Nephron (organoid): ENCODE data around the gene CEP192.

Experiments used
- H3K27ac Mint-ChIP-seq, 3 experiments: 2 replicates each; pipeline ENCODE4 v1.8.0; 2020; ENCODE audit warnings: mixed read lengths in 3 of 3, mild to moderate bottlenecking in 2 of 3, moderate library complexity in 1 of 3
- H3K27me3 Mint-ChIP-seq: 2 replicates; pipeline ENCODE4 v1.8.0; 2021; ENCODE audit warnings: low read depth, mild to moderate bottlenecking, moderate library complexity, mixed read lengths
- H3K36me3 Mint-ChIP-seq: 2 replicates; pipeline ENCODE4 v1.8.0; 2020; ENCODE audit warnings: low read depth, mixed read lengths
- H3K4me1 Mint-ChIP-seq: 2 replicates; pipeline ENCODE4 v1.8.0; 2020; ENCODE audit warnings: mixed read lengths
- H3K4me3 Mint-ChIP-seq, 3 experiments: 2 replicates each; pipeline ENCODE4 v1.8.0; 2020; ENCODE audit warnings: mild to moderate bottlenecking in 3 of 3, mixed read lengths in 3 of 3, moderate library complexity in 2 of 3
- H3K9me3 Mint-ChIP-seq: 2 replicates; pipeline ENCODE4 v1.8.0; 2020; ENCODE audit warnings: mixed read lengths
- CTCF ChIP-seq, 3 experiments: fragments of 200-600 bp; sonication (generic); IDR thresholded peaks; one replicate each; pipeline ENCODE4 v1.5.0; 2021; ENCODE audit warnings: antibody characterized with exemption in 3 of 3; ENCODE audit not compliant: unreplicated experiment in 3 of 3

Gene CEP192

GRCh38 chr18:13028869-13029268 is 37.7 kb downstream of the CEP192 start:
- H3K9me3 Mint-ChIP-seq = peaks cover 3% of the 10 kb centered on the region
- no peaks in the 10 kb centered on the region for H3K4me1 Mint-ChIP-seq
- H3K27ac Mint-ChIP-seq = no peak overlapping the region
- TF ChIP-seq CTCF (IDR thresholded peaks at IDR 0.05; ENCODE audit: unreplicated experiment in 3 of 3) = no peak
- no peak overlapping the region for H3K4me3 Mint-ChIP-seq
- peaks cover 63% of the 10 kb centered on the region for H3K36me3 Mint-ChIP-seq
- H3K27me3 Mint-ChIP-seq = no peaks in the 10 kb centered on the region

GRCh38 chr18:13032173-13032572 is 41.0 kb downstream of the CEP192 start:
- peaks cover 55% of the 10 kb centered on the region for H3K36me3 Mint-ChIP-seq
- no peaks in the 10 kb centered on the region for H3K4me1 Mint-ChIP-seq
- H3K27ac Mint-ChIP-seq = no peak overlapping the region
- no peaks in the 10 kb centered on the region for H3K9me3 Mint-ChIP-seq
- no peak overlapping the region for H3K4me3 Mint-ChIP-seq
- no peak for TF ChIP-seq CTCF (IDR thresholded peaks at IDR 0.05; ENCODE audit: unreplicated experiment in 3 of 3)
- H3K27me3 Mint-ChIP-seq = no peaks in the 10 kb centered on the region

- Mint-ChIP-seq H3K4me1 (no peaks in the 10 kb centered on the region), H3K27ac (no peak overlapping the region), H3K9me3 (no peaks in the 10 kb centered on the region), H3K4me3 (no peak overlapping the region), H3K27me3 (no peaks in the 10 kb centered on the region), H3K36me3 (peaks cover 61% of the 10 kb centered on the region)
- no peak for TF ChIP-seq CTCF (IDR thresholded peaks at IDR 0.05; ENCODE audit: unreplicated experiment in 3 of 3)
These were observed 44.2 kb downstream of the CEP192 start for GRCh38 chr18:13035249-13035914.

GRCh38 chr18:13036622-13037320 is 45.6 kb downstream of the CEP192 start:
- peaks cover 63% of the 10 kb centered on the region for H3K36me3 Mint-ChIP-seq
- H3K27ac Mint-ChIP-seq = no peak overlapping the region
- no peak for TF ChIP-seq CTCF (IDR thresholded peaks at IDR 0.05; ENCODE audit: unreplicated experiment in 3 of 3)
- H3K4me1 Mint-ChIP-seq = no peaks in the 10 kb centered on the region
- H3K4me3 Mint-ChIP-seq = no peak overlapping the region
- no peaks in the 10 kb centered on the region for H3K27me3 Mint-ChIP-seq
- H3K9me3 Mint-ChIP-seq = no peaks in the 10 kb centered on the region

GRCh38 chr18:13039806-13040205 is 48.6 kb downstream of the CEP192 start:
- no peaks in the 10 kb centered on the region for H3K9me3 Mint-ChIP-seq
- H3K4me3 Mint-ChIP-seq = no peak overlapping the region
- no peak overlapping the region for H3K27ac Mint-ChIP-seq
- H3K36me3 Mint-ChIP-seq = peaks cover 70% of the 10 kb centered on the region
- no peaks in the 10 kb centered on the region for H3K4me1 Mint-ChIP-seq
- no peaks in the 10 kb centered on the region for H3K27me3 Mint-ChIP-seq
- TF ChIP-seq CTCF (IDR thresholded peaks at IDR 0.05; ENCODE audit: unreplicated experiment in 3 of 3) = no peak

- H3K27me3 Mint-ChIP-seq = no peaks in the 10 kb centered on the region
- no peaks in the 10 kb centered on the region for H3K4me1 Mint-ChIP-seq
- TF ChIP-seq CTCF (IDR thresholded peaks at IDR 0.05; ENCODE audit: unreplicated experiment in 3 of 3) = no peak
- no peak overlapping the region for H3K27ac Mint-ChIP-seq
- H3K4me3 Mint-ChIP-seq = no peak overlapping the region
- H3K36me3 Mint-ChIP-seq = peaks cover 87% of the 10 kb centered on the region
- H3K9me3 Mint-ChIP-seq = no peaks in the 10 kb centered on the region
These were observed 51.9 kb downstream of the CEP192 start for GRCh38 chr18:13043066-13043465.
